Endothelial cell of umbilical vein (primary cell): ENCODE measurements around the gene PKNOX2. TPM values are rescaled to one million over a fixed set of nuclear protein-coding genes. Genes with fewer than 3 reads are reported as not detected.

Experiments used
- BruUV-seq: library from RNA; stranded (reverse); fragments of 400-500 nt; replicated peaks from 2 replicates; lab custom pipeline; 2021; lab: Mats Ljungman, UMichigan
- CTCF ChIA-PET: fragments of 300-600, 350-600 bp; sonication (Branson Sonifier 250); formaldehyde crosslinking; loops from one replicate; lab custom pipeline; 2021; ENCODE audit warnings: antibody characterized with exemption, inconsistent platforms; lab: Charles Lee
- POLR2A ChIA-PET: fragments of 300-600, 350-600 bp; sonication (Branson Sonifier 250); formaldehyde crosslinking; loops from one replicate; lab custom pipeline; 2021; ENCODE audit warnings: antibody characterized with exemption, inconsistent platforms; lab: Charles Lee
- DNase-seq: peaks from one replicate; pipeline ENCODE4 v3.0.0-alpha.2; 2011; ENCODE audit warnings: low read depth, low spot score
- FAIRE-seq: peaks from 2 replicates; lab custom pipeline; 2011; peaks lifted over from hg19 to GRCh38; lab: Jason Lieb, UNC
- H2AFZ ChIP-seq: 2 replicates; pipeline ENCODE4 v1.6.0; 2012; ENCODE audit warnings: low read depth, low read length, control low read depth, inconsistent platforms
- H3K27ac ChIP-seq: 2 replicates; pipeline ENCODE4 v1.5.1; 2011; ENCODE audit warnings: low read depth, mild to moderate bottlenecking, control low read depth, low read length, moderate library complexity; ENCODE audit not compliant: insufficient read depth
- H3K27me3 ChIP-seq, 2 experiments: 2 replicates each; pipeline versions ENCODE4 v1.6.0 to v1.6.1; 2011; ENCODE audit warnings: low read length in 2 of 2, mixed read lengths in 1 of 2; ENCODE audit not compliant: control insufficient read depth in 2 of 2, insufficient read depth in 2 of 2
- H3K36me3 ChIP-seq, 2 experiments: 2 replicates in 1 of 2; 3 replicates in 1 of 2; pipeline ENCODE4 v1.5.1; 2011; ENCODE audit warnings: low read length in 2 of 2, mild to moderate bottlenecking in 1 of 2, moderate library complexity in 1 of 2; ENCODE audit not compliant: control insufficient read depth in 2 of 2, insufficient read depth in 2 of 2; ENCODE audit errors: extremely low read depth in 1 of 2
- H3K4me1 ChIP-seq: 3 replicates; pipeline ENCODE4 v1.5.1; 2011; ENCODE audit warnings: mild to moderate bottlenecking, low read length; ENCODE audit not compliant: control insufficient read depth, insufficient read depth; ENCODE audit errors: extremely low read depth
- H3K4me2 ChIP-seq: 2 replicates; pipeline ENCODE4 v1.6.1; 2011; ENCODE audit warnings: low read length, control low read depth, mixed read lengths; ENCODE audit not compliant: insufficient read depth
- H3K4me3 ChIP-seq, 3 experiments: fragments of 200-600 bp in 1 of 3; sonication (generic), shearing (Covaris generic) in 1 of 3; replicated peaks in 1 of 3; 2 replicates each; pipeline ENCODE4 v1.5.1; 2011 to 2016; ENCODE audit warnings: control low read depth in 3 of 3, low read length in 3 of 3, mild to moderate bottlenecking in 2 of 3, inconsistent platforms in 1 of 3, low read depth in 1 of 3, moderate library complexity in 1 of 3; ENCODE audit not compliant: insufficient read depth in 1 of 3
- H3K79me2 ChIP-seq: 2 replicates; pipeline ENCODE4 v1.6.0; 2012; ENCODE audit warnings: low read length, inconsistent platforms; ENCODE audit not compliant: control insufficient read depth, insufficient read depth
- H3K9ac ChIP-seq: replicated peaks from 2 replicates; pipeline ENCODE3; 2011; ENCODE audit warnings: low read length, control low read depth; ENCODE audit not compliant: insufficient read depth; ENCODE audit errors: extremely low read depth
- H3K9me1 ChIP-seq: replicated peaks from 3 replicates; pipeline ENCODE4 v1.6.0; 2011; ENCODE audit warnings: mild to moderate bottlenecking, low read length; ENCODE audit not compliant: control insufficient read depth, insufficient read depth; ENCODE audit errors: extremely low read depth
- H3K9me3 ChIP-seq: replicated peaks from 2 replicates; pipeline ENCODE4 v1.5.1; 2012; ENCODE audit warnings: low read length, inconsistent platforms; ENCODE audit not compliant: control insufficient read depth, insufficient read depth
- H4K20me1 ChIP-seq: replicated peaks from 2 replicates; pipeline ENCODE3; 2011; ENCODE audit warnings: mild to moderate bottlenecking, low read length; ENCODE audit not compliant: control insufficient read depth, insufficient read depth; ENCODE audit errors: extremely low read depth
- EZH2 ChIP-seq: IDR thresholded peaks from 2 replicates; pipeline ENCODE4 v1.6.1; 2012; ENCODE audit warnings: borderline replicate concordance, low read depth, mild to moderate bottlenecking, moderate library complexity, low read length, inconsistent platforms; ENCODE audit not compliant: severe bottlenecking
- FOS ChIP-seq: IDR thresholded peaks from 2 replicates; pipeline ENCODE4 v1.6.1; 2011; ENCODE audit warnings: mild to moderate bottlenecking, low read length, moderate library complexity, borderline replicate concordance; ENCODE audit not compliant: insufficient read depth
- GATA2 ChIP-seq: IDR thresholded peaks from 2 replicates; pipeline ENCODE4 v1.7.0; 2011; ENCODE audit warnings: low read depth, mild to moderate bottlenecking, moderate library complexity, mixed read lengths, low read length; ENCODE audit not compliant: insufficient read length, insufficient read depth
- JUN ChIP-seq: IDR thresholded peaks from 2 replicates; pipeline ENCODE4 v1.6.1; 2011; ENCODE audit warnings: borderline replicate concordance, low read depth; ENCODE audit not compliant: insufficient read length, insufficient read depth
- MYC ChIP-seq: IDR thresholded peaks from one replicate; pipeline ENCODE4 v1.6.1; 2011; ENCODE audit warnings: mild to moderate bottlenecking, low read depth, low read length
- POLR2A ChIP-seq: IDR thresholded peaks from 2 replicates; pipeline ENCODE4 v1.6.1; 2012; ENCODE audit warnings: low read depth, mild to moderate bottlenecking, control low read depth, low read length
- POLR2AphosphoS5 ChIP-seq: IDR thresholded peaks from 2 replicates; pipeline ENCODE4 v1.6.1; 2012; ENCODE audit warnings: low read depth, mild to moderate bottlenecking, control low read depth, low read length, moderate library complexity; ENCODE audit not compliant: insufficient read depth
- dilution Hi-C: fragments of 300-500 bp; cut with MboI; formaldehyde crosslinking; loops from one replicate; pipeline ENCODE4 v1.15.0; 2019; ENCODE audit warnings: low sequenced_read_pairs; ENCODE audit not compliant: extremely low pct_ligation_motif_present
- intact Hi-C: fragments of 100-400 bp; cut with micrococcal nuclease; formaldehyde crosslinking; loops from one replicate; pipeline ENCODE4 v1.10.0; 2022
- polyA plus RNA-seq, 4 experiments: library from polyadenylated mRNA; depleted of rRNA in 3 of 4; stranded (reverse) in 3 of 4; unstranded in 1 of 4; fragments of >200 nt; gene quantifications; 2 replicates each; pipeline versions ENCODE4 v1.2.1 to v1.2.3, GENCODE V29; 2011 to 2012; ENCODE audit warnings: missing spikeins in 1 of 4
- total RNA-seq: library from RNA; stranded (reverse); gene quantifications from 2 replicates; pipeline ENCODE4 v1.2.3, GENCODE V29; 2021
- TF ChIP-seq, protein P1 (sequence below), 2 donors: IDR thresholded peaks; 1 replicate in 1 of 2; 2 replicates in 1 of 2; pipeline ENCODE4 v1.5.1; 2011; ENCODE audit warnings: low read length in 2 of 2, mild to moderate bottlenecking in 2 of 2, moderate library complexity in 2 of 2, control low read depth in 1 of 2, inconsistent platforms in 1 of 2, low read depth in 1 of 2; ENCODE audit not compliant: insufficient read depth in 1 of 2; ENCODE audit errors: extremely low read depth in 1 of 2
- TF ChIP-seq, protein P2 (sequence below): IDR thresholded peaks from 2 replicates; pipeline ENCODE4 v1.6.1; 2011; ENCODE audit not compliant: insufficient read depth, insufficient read length

Gene PKNOX2
- total and polyA plus RNA-seq, 2 donors (not counting 3 experiments of a cell fraction or from before 2014, with no cell fraction given), result 0.11 to 0.91 TPM

DNA sequence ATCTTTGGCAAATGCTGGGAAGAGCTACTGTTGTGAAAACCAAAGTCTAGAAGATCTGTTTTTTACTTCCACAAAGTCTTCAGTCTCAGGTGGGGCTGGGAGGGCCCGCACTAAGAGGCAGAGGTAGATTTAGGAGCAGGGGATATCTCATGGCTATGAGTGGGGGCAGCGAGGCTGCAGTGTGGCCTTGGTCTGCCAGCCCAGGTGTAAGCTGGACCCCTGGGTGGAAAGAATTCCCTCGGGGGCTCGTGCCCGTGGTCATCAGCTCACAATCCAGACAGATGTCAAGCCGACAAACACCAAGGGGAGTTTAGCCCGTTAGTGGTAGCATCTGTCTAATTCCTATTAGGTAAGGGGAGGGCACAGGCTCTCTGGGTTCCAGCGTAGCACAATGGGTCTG is 9.0 kb downstream of the PKNOX2 start:
- Histone ChIP-seq H3K4me1 (no peaks in the 10 kb centered on the region), H3K27ac (no peak overlapping the region), H3K36me3 (no peaks in the 10 kb centered on the region), H3K9me3 (no peaks in the 10 kb centered on the region), H3K27me3 (peaks cover 9 to 21% of the 10 kb centered on the region in 2 experiments), H2AFZ (no peak overlapping the region), H4K20me1 (no peaks in the 10 kb centered on the region), H3K4me2 (no peak overlapping the region), H3K9ac (no peak overlapping the region), H3K9me1 (no peaks in the 10 kb centered on the region), H3K4me3 (no peak overlapping the region), H3K79me2 (no peaks in the 10 kb centered on the region)
- ChIA-PET CTCF (interaction anchor here (1.3 to 3.4 kb wide), 2 partner anchors 9 to 172 kb away, joined by 4 to 17 read pairs; partner anchors contain the start of gene PKNOX2), POLR2A (no interaction called here)
- intact Hi-C loops (no loop called here), dilution Hi-C loops (no loop called here)
- no TSS peak for BruUV-seq
- no peak for DNase-seq
- TF ChIP-seq FOS (no peak), MYC (no peak), POLR2AphosphoS5 (no peak), GATA2 (no peak), POLR2A (no peak), JUN (no peak), EZH2 (no peak)
- TF ChIP-seq, protein P1, sequence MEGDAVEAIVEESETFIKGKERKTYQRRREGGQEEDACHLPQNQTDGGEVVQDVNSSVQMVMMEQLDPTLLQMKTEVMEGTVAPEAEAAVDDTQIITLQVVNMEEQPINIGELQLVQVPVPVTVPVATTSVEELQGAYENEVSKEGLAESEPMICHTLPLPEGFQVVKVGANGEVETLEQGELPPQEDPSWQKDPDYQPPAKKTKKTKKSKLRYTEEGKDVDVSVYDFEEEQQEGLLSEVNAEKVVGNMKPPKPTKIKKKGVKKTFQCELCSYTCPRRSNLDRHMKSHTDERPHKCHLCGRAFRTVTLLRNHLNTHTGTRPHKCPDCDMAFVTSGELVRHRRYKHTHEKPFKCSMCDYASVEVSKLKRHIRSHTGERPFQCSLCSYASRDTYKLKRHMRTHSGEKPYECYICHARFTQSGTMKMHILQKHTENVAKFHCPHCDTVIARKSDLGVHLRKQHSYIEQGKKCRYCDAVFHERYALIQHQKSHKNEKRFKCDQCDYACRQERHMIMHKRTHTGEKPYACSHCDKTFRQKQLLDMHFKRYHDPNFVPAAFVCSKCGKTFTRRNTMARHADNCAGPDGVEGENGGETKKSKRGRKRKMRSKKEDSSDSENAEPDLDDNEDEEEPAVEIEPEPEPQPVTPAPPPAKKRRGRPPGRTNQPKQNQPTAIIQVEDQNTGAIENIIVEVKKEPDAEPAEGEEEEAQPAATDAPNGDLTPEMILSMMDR (IDR thresholded peaks at IDR 0.05; ENCODE audit: extremely low read depth in 1 of 2, insufficient read depth in 1 of 2, low read depth in 1 of 2, low read length in 2 of 2), result no peak
- TF ChIP-seq, protein P2, sequence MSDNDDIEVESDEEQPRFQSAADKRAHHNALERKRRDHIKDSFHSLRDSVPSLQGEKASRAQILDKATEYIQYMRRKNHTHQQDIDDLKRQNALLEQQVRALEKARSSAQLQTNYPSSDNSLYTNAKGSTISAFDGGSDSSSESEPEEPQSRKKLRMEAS, result no peak
- no peak for FAIRE-seq
